ACHN (cell line): ENCODE measurements around the gene UGT1A4.
"Not testable (repeated sequence)": the region's sequence is repeated elsewhere in the genome, so short reads cannot be mapped to it uniquely, and the experiment has no call there.

Experiments
- DNase-seq: peaks from one replicate; pipeline ENCODE4 v3.0.0-alpha.2; 2015
- in situ Hi-C: cut with HindIII; loops from 2 replicates; pipeline ENCODE4 v1.10.0; 2017; ENCODE audit warnings: low sequenced_read_pairs, low pct_ligation_motif_present, low pct_unique_long_range_greater_than_20kb

UGT1A4 gene

GRCh38 chr2:233693963-233694362 is 24.6 kb upstream of the UGT1A4 start:
- in situ Hi-C loops: no loop called here
- DNase-seq: no peak

DNA sequence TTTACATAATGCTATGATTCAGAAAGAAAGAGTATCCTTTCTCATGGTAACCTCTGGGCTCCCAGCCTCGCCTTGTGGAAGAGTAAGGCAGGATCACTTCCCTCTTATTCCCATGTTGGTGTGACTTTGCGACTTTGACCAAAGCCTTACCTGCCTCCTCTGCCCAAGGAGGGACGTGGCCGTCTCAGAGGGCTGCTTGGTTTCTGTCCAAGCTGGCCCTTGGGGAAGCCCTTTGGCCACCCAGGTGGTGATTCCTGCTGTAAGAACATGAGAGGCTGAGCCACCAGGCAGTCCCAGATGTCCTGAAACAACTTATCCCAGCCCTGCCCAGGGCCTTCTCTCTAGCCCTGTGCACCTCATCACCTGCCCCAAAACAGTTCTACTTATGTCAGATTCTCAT is 19.8 kb upstream of the UGT1A4 start:
- DNase-seq: no peak
- in situ Hi-C loops: no loop called here

DNA sequence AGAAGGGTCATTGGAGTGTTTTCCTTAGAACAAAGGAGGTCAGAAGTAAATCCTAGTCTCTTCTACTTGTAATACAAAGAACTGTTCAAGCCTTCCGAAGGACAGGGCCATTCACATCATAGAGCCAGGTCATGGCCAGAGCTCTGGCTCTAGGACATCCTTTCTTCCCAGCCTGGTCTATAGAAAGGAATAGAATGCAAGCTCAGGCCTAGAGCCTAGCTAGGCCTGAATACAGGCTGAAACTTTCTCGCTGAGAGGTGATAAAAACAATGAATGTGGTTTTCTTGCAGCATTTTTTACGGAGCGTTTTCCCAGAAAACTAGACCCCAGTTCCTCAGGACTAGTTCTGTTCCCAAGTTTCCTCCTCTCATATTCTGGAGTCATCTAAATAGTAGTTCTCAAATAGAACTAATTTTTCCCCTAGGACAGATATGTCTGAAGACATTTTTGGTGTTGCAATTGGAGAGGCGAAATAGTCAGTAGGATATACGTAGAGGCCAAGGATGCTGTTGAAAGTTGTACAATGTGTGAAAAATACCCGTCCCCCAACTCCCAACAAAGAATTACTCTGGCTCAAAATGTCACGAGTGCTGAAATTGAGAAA is 19.0 kb upstream of the UGT1A4 start:
- peak; percentile 9 for DNase-seq
- in situ Hi-C loops: no loop called here

DNA sequence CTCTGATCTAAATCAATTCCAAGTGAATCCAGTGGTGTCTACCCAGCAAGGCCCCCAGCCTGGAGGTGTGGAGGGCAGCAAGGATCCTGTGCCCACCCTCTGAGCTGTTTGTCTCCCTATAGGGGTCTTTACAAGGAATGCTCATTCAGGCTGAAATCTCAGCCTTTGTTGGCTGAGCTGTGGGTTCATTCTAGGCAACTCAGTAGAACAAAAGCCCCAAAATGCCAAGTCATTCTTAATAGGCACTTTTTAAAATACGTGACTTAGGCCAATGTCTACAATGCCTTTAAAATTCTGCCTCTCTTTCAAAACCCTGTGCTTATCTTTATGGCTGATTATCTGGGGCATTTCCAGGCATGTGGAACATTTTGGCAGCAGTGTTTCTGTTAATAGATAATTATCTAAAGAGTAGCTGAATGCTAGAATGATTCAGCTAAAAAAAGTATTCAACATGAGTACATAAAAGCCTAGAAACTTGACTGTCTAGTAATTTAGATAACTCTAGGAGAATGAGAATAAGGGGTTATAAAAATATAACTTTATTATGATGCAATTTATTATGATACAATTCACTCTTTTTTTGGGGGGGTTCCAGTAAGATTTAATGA is 18.4 kb upstream of the UGT1A4 start:
- in situ Hi-C loops: no loop called here
- DNase-seq: peak; percentile 94

- in situ Hi-C loops, DNase-seq: not testable (repeated sequence)
These were observed 17.7 kb upstream of the UGT1A4 start for GRCh38 chr2:233700842-233701241.

- DNase-seq: no peak
- in situ Hi-C loops: no loop called here
These were observed 16.3 kb upstream of the UGT1A4 start for GRCh38 chr2:233702238-233702637.

- DNase-seq: no peak
- in situ Hi-C loops: no loop called here
These were observed 12.5 kb upstream of the UGT1A4 start for GRCh38 chr2:233705911-233706506.

DNA sequence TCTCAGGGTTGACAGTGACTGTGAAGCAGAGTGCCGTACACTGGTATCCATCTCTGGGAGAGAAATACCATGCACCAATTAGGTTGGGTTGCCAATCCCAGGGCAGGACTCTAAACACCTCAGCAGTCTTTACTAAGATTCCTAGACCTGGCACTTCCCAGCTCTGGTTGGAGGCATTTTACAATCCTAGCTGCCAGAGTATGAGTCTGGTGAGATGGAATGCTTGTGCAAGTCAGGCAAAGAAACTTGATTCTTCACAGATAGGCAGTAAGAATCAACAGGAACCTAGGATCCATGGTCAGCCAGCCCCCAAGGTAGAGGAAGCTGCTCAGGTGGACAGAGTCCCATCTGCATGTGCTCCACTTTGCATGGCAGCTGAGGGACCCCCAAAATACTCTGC is 11.8 kb upstream of the UGT1A4 start:
- in situ Hi-C loops: no loop called here
- DNase-seq: no peak

- DNase-seq: no peak
- in situ Hi-C loops: no loop called here
These were observed 10.4 kb upstream of the UGT1A4 start for GRCh38 chr2:233707940-233708644.

DNA sequence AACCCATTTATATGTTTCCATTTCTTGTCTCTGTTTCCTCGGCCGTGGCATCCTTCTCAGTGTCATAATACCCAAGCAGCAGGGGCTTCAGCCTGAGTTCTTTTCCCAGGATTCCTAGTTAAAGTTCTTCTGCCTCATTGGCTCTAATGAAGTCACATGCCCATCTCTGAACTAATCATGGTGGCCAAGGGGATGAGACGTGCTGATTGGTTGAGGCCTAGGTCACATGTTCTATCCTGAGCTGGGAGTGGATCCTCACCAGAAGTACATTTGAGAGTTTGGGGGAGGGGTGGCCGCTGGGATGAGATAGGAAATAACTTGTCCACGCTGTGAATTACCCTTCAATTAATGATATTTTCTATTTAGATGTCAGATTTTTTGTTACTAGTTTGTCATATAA is 9.6 kb upstream of the UGT1A4 start:
- in situ Hi-C loops: no loop called here

DNA sequence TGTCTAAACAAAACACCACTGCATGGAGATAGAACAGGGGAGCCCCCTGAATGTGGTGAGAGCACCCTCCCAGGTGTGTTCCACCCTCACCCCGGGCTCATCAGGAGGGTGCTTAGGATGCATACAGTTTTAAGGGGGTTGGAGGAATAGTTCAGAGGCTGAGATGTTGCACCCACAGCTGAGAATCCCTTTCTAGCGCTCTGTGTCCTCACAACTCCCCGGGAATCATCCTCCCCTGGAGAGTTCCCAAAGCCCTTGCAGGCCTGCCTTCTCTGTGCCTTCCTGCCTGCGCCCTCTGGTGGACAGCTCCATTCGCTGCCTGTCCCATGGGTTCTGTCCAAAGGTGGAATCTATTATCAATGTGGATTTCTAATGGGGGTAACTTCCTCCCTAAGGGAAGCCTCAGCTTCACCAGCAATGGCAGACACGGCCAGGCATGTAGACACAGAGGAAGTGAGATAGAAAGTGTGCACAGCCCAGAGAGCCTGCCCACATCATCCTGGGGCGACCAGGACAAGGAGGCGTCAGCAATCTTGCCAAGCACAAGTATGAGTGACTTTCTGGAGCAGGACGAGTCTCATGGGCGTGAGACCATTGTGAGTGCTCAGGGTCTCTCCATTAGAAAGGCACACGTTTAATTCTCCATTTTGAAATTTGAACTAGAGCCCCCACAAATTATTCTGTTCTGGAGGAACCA is 7.1 kb upstream of the UGT1A4 start:
- DNase-seq: peak; percentile 87
- in situ Hi-C loops: no loop called here

More for the DNA sequence above, 9.6 kb upstream of the UGT1A4 start:
- no peak for DNase-seq

DNA sequence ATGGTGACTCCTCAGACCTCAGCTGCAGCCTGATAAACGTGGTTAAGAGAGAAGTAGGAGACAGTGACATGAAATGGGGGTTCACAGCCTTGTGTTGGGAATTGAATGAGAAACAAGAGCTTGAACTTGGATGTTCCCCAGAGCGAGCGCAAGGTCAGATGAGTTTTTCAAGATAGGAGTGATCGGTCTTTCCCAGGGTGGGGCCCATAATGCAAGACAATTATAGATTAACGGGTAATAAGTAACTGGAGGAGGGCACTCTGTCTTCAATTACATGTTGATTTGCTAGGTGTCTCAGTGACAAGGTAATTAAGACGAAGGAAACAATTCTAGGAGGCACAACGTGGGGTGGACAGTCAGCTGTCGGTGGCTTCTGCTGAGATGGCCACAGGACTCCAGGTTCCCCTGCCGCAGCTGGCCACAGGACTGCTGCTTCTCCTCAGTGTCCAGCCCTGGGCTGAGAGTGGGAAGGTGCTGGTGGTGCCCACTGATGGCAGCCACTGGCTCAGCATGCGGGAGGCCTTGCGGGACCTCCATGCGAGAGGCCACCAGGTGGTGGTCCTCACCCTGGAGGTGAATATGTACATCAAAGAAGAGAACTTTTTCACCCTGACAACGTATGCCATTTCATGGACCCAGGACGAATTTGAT is 5.8 kb upstream of the UGT1A4 start, which contains the start of gene UGT1A5:
UGT1A5 (plus strand) TSS at position 297 of the 651 bp plus-strand sequence; CDS start at position 382, 85 bp downstream.
- no peak for DNase-seq
- in situ Hi-C loops: no loop called here

GRCh38 chr2:233713262-233713615 is 5.3 kb upstream of the UGT1A4 start:
- in situ Hi-C loops: no loop called here

GRCh38 chr2:233714121-233714520 is 4.4 kb upstream of the UGT1A4 start:
- no peak for DNase-seq
- in situ Hi-C loops: no loop called here

More at GRCh38 chr2:233713262-233713615, 5.3 kb upstream of the UGT1A4 start:
- no peak for DNase-seq

- DNase-seq: no peak
- in situ Hi-C loops: no loop called here
These were observed 10.3 kb downstream of the UGT1A4 start, which contains the start of gene UGT1A3 for GRCh38 chr2:233728723-233729301. Gene UGT1A3, plus strand, starts transcription at chr2:233729042. Its CDS starts 85 bp downstream, at chr2:233729127.

- DNase-seq, in situ Hi-C loops: not testable (repeated sequence)
These were observed 18.5 kb downstream of the UGT1A4 start for GRCh38 chr2:233736868-233737653.

DNA sequence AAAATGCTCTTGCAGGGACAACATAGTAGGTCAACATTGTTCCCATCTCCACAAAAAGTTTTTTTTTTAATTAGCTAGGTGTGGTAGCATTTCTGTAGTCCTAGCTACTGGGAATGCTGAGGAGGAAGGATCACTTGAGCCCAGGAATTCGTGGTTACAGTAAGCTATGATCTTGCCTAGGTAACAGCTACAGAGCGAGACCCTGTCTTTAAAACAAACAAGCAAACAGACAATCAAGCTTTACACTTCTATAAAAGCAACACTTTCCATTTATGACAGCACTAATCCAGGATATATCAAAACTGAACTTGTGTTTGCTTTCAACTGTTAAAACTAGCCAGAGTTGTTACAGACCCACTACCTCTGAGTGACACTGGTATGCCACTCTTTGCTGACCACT is 22.3 kb downstream of the UGT1A4 start:
- no peak for DNase-seq
- in situ Hi-C loops: no loop called here
